CD8-positive, alpha-beta memory T cell (primary cell): ENCODE results near the gene PTPRM. TPM values are rescaled to one million over a fixed set of nuclear protein-coding genes. Genes with fewer than 3 reads are reported as not detected.

Experiments
- CTCF ChIA-PET: fragments of 350-600 bp; sonication (Branson Sonifier 250); formaldehyde crosslinking; loops from one replicate; lab custom pipeline; 2021; ENCODE audit warnings: antibody characterized with exemption; lab: Charles Lee
- POLR2A ChIA-PET: fragments of 350-600 bp; sonication (Branson Sonifier 250); formaldehyde crosslinking; loops from one replicate; lab custom pipeline; 2021; ENCODE audit warnings: antibody characterized with exemption; lab: Charles Lee
- DNase-seq, 5 donors: peaks; one replicate each; pipeline versions ENCODE4 v3.0.0 to v3.0.0-alpha.2; 2020 to 2022; ENCODE audit warnings: mixed read lengths in 1 of 5
- H3K27ac ChIP-seq: one replicate; pipeline ENCODE4 v1.7.0; 2013; ENCODE audit warnings: low read depth, mild to moderate bottlenecking, low read length, moderate library complexity
- H3K27me3 ChIP-seq: 2 replicates; pipeline ENCODE4 v1.7.0; 2013; ENCODE audit warnings: low read length, mild to moderate bottlenecking; ENCODE audit not compliant: insufficient read depth, poor library complexity, severe bottlenecking
- H3K36me3 ChIP-seq: 2 replicates; pipeline ENCODE4 v1.7.0; 2013; ENCODE audit warnings: mild to moderate bottlenecking, low read length, moderate library complexity; ENCODE audit not compliant: insufficient read depth
- H3K4me1 ChIP-seq: 2 replicates; pipeline ENCODE4 v1.7.0; 2013; ENCODE audit warnings: mild to moderate bottlenecking, low read length, moderate library complexity; ENCODE audit not compliant: insufficient read depth
- H3K4me3 ChIP-seq: 2 replicates; pipeline ENCODE4 v1.7.0; 2013; ENCODE audit warnings: mild to moderate bottlenecking, low read length
- H3K9me3 ChIP-seq: 2 replicates; pipeline ENCODE4 v1.7.0; 2013; ENCODE audit warnings: mild to moderate bottlenecking, low read length
- H3K27ac Mint-ChIP-seq, 8 donors: one replicate each; pipeline ENCODE4 v1.8.0; 2020 to 2021; ENCODE audit warnings: mixed read lengths in 8 of 8, mild to moderate bottlenecking in 6 of 8, inconsistent platforms in 3 of 8, moderate library complexity in 3 of 8
- H3K27me3 Mint-ChIP-seq, 2 donors: one replicate each; pipeline ENCODE4 v1.8.0; 2020 to 2021; ENCODE audit warnings: mixed read lengths in 2 of 2, mild to moderate bottlenecking in 1 of 2, moderate library complexity in 1 of 2
- H3K36me3 Mint-ChIP-seq, 3 donors: one replicate each; pipeline ENCODE4 v1.8.0; 2020 to 2021; ENCODE audit warnings: mixed read lengths in 3 of 3, inconsistent platforms in 1 of 3, mild to moderate bottlenecking in 1 of 3
- H3K4me1 Mint-ChIP-seq, 3 donors: one replicate each; pipeline ENCODE4 v1.8.0; 2020 to 2021; ENCODE audit warnings: mixed read lengths in 3 of 3, inconsistent platforms in 1 of 3, mild to moderate bottlenecking in 1 of 3
- H3K4me3 Mint-ChIP-seq, 7 donors: one replicate each; pipeline ENCODE4 v1.8.0; 2020 to 2021; ENCODE audit warnings: mixed read lengths in 7 of 7, mild to moderate bottlenecking in 6 of 7, moderate library complexity in 4 of 7, inconsistent platforms in 2 of 7
- H3K9me3 Mint-ChIP-seq, 5 donors: one replicate each; pipeline ENCODE4 v1.8.0; 2020 to 2022; ENCODE audit warnings: mixed read lengths in 5 of 5, mild to moderate bottlenecking in 3 of 5, moderate library complexity in 2 of 5, inconsistent platforms in 1 of 5
- polyA plus RNA-seq: library from polyadenylated mRNA; unstranded; fragments of 300-500 nt; fragmentation: Illumina TruSeq; gene quantifications from one replicate; pipeline ENCODE4 v1.2.3, GENCODE V29; 2021
- total RNA-seq, 2 experiments: library from RNA; stranded (reverse); gene quantifications; one replicate each; pipeline ENCODE4 v1.2.3, GENCODE V29; 2021

PTPRM gene
- total and polyA plus RNA-seq, 3 experiments from 2014 or later: 3.9 to 7.4 (median 5.3) TPM

GRCh38 chr18:7945882-7946281 lies 378.8 kb downstream of the PTPRM start:
- Histone ChIP-seq H3K27ac (no peak overlapping the region), H3K4me3 (no peak overlapping the region), H3K27me3 (no peaks in the 10 kb centered on the region), H3K36me3 (no peaks in the 10 kb centered on the region), H3K9me3 (no peaks in the 10 kb centered on the region), H3K4me1 (peaks cover 6% of the 10 kb centered on the region)
- Mint-ChIP-seq H3K4me3 (peak overlapping the region in 1 of 7 donors; percentile 5), H3K36me3 (no peaks in the 10 kb centered on the region), H3K4me1 (peaks cover 3 to 14% (median 10%) of the 10 kb centered on the region in 3 donors), H3K9me3 (peaks cover 0 to 10% (median 2%) of the 10 kb centered on the region in 5 donors), H3K27me3 (no peaks in the 10 kb centered on the region), H3K27ac (peak overlapping the region in 3 of 8 donors; percentile 13 to 48 (median 13))
- ChIA-PET CTCF (no interaction called here), POLR2A (no interaction called here)
- DNase-seq: no peak

GRCh38 chr18:7946734-7947377 lies 379.7 kb downstream of the PTPRM start:
- Histone ChIP-seq H3K27me3 (no peaks in the 10 kb centered on the region), H3K4me3 (no peak overlapping the region), H3K27ac (no peak overlapping the region), H3K36me3 (no peaks in the 10 kb centered on the region), H3K9me3 (no peaks in the 10 kb centered on the region), H3K4me1 (peaks cover 6% of the 10 kb centered on the region)
- Mint-ChIP-seq H3K27ac (peak overlapping the region; percentile 15 to 86 (median 76)), H3K27me3 (no peaks in the 10 kb centered on the region), H3K9me3 (peaks cover 0 to 6% (median 4%) of the 10 kb centered on the region in 5 donors), H3K4me1 (peaks cover 3 to 17% (median 11%) of the 10 kb centered on the region in 3 donors), H3K36me3 (no peaks in the 10 kb centered on the region), H3K4me3 (peak overlapping the region; percentile 12 to 90 (median 65))
- ChIA-PET CTCF (no interaction called here), POLR2A (no interaction called here)
- DNase-seq: no peak

- Histone ChIP-seq H3K4me1 (peaks cover 6% of the 10 kb centered on the region), H3K36me3 (no peaks in the 10 kb centered on the region), H3K27me3 (no peaks in the 10 kb centered on the region), H3K9me3 (no peaks in the 10 kb centered on the region), H3K4me3 (no peak overlapping the region), H3K27ac (no peak overlapping the region)
- Mint-ChIP-seq H3K27me3 (no peaks in the 10 kb centered on the region), H3K36me3 (peaks cover 0 to 5% (median 0%) of the 10 kb centered on the region in 3 donors), H3K27ac (peak overlapping the region in 5 of 8 donors; percentile 47 to 75 (median 67)), H3K4me1 (peaks cover 3 to 25% (median 25%) of the 10 kb centered on the region in 3 donors), H3K9me3 (peaks cover 0 to 4% (median 0%) of the 10 kb centered on the region in 5 donors), H3K4me3 (peak overlapping the region in 1 of 7 donors; percentile 56)
- CTCF ChIA-PET: no interaction called here
- POLR2A ChIA-PET: no interaction called here
- DNase-seq: peak in 2 of 5 donors; percentile 19 to 57
These were observed 383.4 kb downstream of the PTPRM start for GRCh38 chr18:7950380-7951136.

- peak overlapping the region in 6 of 7 donors; percentile 5 to 77 (median 54) for H3K4me3 Mint-ChIP-seq
- H3K4me1 Mint-ChIP-seq: peaks cover 9 to 46% (median 37%) of the 10 kb centered on the region in 3 donors
- CTCF ChIA-PET: no interaction called here
- Histone ChIP-seq H3K4me3 (no peak overlapping the region), H3K9me3 (no peaks in the 10 kb centered on the region), H3K27ac (no peak overlapping the region), H3K27me3 (no peaks in the 10 kb centered on the region), H3K4me1 (no peaks in the 10 kb centered on the region), H3K36me3 (no peaks in the 10 kb centered on the region)
- H3K9me3 Mint-ChIP-seq: peaks cover 0 to 6% (median 0%) of the 10 kb centered on the region in 5 donors
- POLR2A ChIA-PET: no interaction called here
- H3K27ac Mint-ChIP-seq: peak overlapping the region in 7 of 8 donors; percentile 26 to 83 (median 60)
- no peaks in the 10 kb centered on the region for H3K27me3 Mint-ChIP-seq
- no peak for DNase-seq
- H3K36me3 Mint-ChIP-seq: peaks cover 0 to 5% (median 0%) of the 10 kb centered on the region in 3 donors
These were observed 386.2 kb downstream of the PTPRM start for GRCh38 chr18:7953095-7953958.

- Histone ChIP-seq H3K27me3 (no peaks in the 10 kb centered on the region), H3K9me3 (no peaks in the 10 kb centered on the region), H3K4me3 (no peak overlapping the region), H3K4me1 (no peaks in the 10 kb centered on the region), H3K36me3 (no peaks in the 10 kb centered on the region), H3K27ac (no peak overlapping the region)
- H3K4me3 Mint-ChIP-seq: peak overlapping the region in 3 of 7 donors; percentile 0 to 77 (median 54)
- DNase-seq: no peak
- H3K4me1 Mint-ChIP-seq: peaks cover 9 to 54% (median 44%) of the 10 kb centered on the region in 3 donors
- ChIA-PET POLR2A (interaction anchor here (0.6 kb wide), 1 partner anchor 58 kb away, joined by 3 read pairs; no protein-coding TSS in a partner anchor), CTCF (interaction anchor here (1.2 kb wide), 1 partner anchor 11 kb away, joined by 3 read pairs; no protein-coding TSS in a partner anchor)
- H3K9me3 Mint-ChIP-seq: peaks cover 0 to 6% (median 0%) of the 10 kb centered on the region in 5 donors
- H3K36me3 Mint-ChIP-seq: peaks cover 0 to 5% (median 0%) of the 10 kb centered on the region in 3 donors
- H3K27ac Mint-ChIP-seq: peak overlapping the region in 4 of 8 donors; percentile 26 to 84 (median 56)
- H3K27me3 Mint-ChIP-seq: no peaks in the 10 kb centered on the region
These were observed 387.1 kb downstream of the PTPRM start for GRCh38 chr18:7954238-7954637.

GRCh38 chr18:7955175-7955574 lies 388.1 kb downstream of the PTPRM start:
- Histone ChIP-seq H3K27ac (no peak overlapping the region), H3K9me3 (no peaks in the 10 kb centered on the region), H3K4me1 (no peaks in the 10 kb centered on the region), H3K27me3 (no peaks in the 10 kb centered on the region), H3K36me3 (no peaks in the 10 kb centered on the region), H3K4me3 (no peak overlapping the region)
- peaks cover 9 to 58% (median 46%) of the 10 kb centered on the region in 3 donors for H3K4me1 Mint-ChIP-seq
- H3K4me3 Mint-ChIP-seq: peak overlapping the region in 1 of 7 donors; percentile 4
- peak overlapping the region in 3 of 8 donors; percentile 38 to 79 (median 59) for H3K27ac Mint-ChIP-seq
- H3K9me3 Mint-ChIP-seq: peaks cover 0 to 6% (median 0%) of the 10 kb centered on the region in 5 donors
- DNase-seq: no peak
- CTCF ChIA-PET: interaction anchor here (1.2 kb wide), 1 partner anchor 10 kb away, joined by 3 read pairs; no protein-coding TSS in a partner anchor
- POLR2A ChIA-PET: no interaction called here
- no peaks in the 10 kb centered on the region for H3K27me3 Mint-ChIP-seq
- peaks cover 0 to 5% (median 0%) of the 10 kb centered on the region in 3 donors for H3K36me3 Mint-ChIP-seq

- CTCF ChIA-PET: no interaction called here
- Mint-ChIP-seq H3K4me1 (peaks cover 9 to 53% (median 39%) of the 10 kb centered on the region in 3 donors), H3K27me3 (no peaks in the 10 kb centered on the region), H3K4me3 (peak overlapping the region; percentile 35 to 79 (median 76)), H3K27ac (peak overlapping the region; percentile 65 to 98 (median 93)), H3K36me3 (peaks cover 0 to 5% (median 0%) of the 10 kb centered on the region in 3 donors), H3K9me3 (peaks cover 0 to 2% (median 0%) of the 10 kb centered on the region in 5 donors)
- no peaks in the 10 kb centered on the region for H3K36me3 ChIP-seq
- H3K27ac ChIP-seq: no peak overlapping the region
- DNase-seq: no peak
- no peaks in the 10 kb centered on the region for H3K9me3 ChIP-seq
- H3K4me1 ChIP-seq: no peaks in the 10 kb centered on the region
- POLR2A ChIA-PET: no interaction called here
- H3K27me3 ChIP-seq: no peaks in the 10 kb centered on the region
- H3K4me3 ChIP-seq: no peak overlapping the region
These were observed 390.2 kb downstream of the PTPRM start for GRCh38 chr18:7957297-7957696.
